ENCODE results near the gene MFSD2A. TPM values are rescaled to one million over a fixed set of nuclear protein-coding genes. Genes with fewer than 3 reads are reported as not detected.
A peak's percentile ranks its signal among the peaks of the same experiment; 100 is the strongest.

MFSD2A gene
- total RNA-seq, 1 experiment from 2014 or later = 2.2 TPM

DNA sequence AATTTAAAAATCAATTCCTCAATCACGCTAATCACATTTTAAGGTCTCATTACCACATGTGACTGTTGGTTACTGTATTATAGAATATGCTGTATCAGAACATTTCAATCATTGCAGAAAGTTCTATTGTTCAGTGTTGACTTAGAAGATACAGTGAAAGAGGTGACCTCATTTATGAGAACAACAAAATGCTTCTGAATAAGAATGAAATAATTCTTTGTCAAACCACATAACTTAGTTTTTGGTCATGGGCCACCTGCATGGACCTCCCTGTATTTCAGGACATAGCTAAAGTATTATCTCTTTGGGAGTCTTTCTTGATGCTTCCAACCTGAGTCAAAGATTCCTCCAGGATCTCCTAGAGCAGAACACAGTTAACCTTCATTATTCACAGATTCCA, 22.3 kb downstream of the MFSD2A start:
- Mint-ChIP-seq H3K27me3 (ENCODE audit: insufficient read depth, unreplicated experiment) (no peaks in the 10 kb centered on the region), H3K4me1 (ENCODE audit: low read depth, unreplicated experiment) (peaks cover 14% of the 10 kb centered on the region), H3K9me3 (ENCODE audit: unreplicated experiment) (peaks cover 8% of the 10 kb centered on the region), H3K36me3 (ENCODE audit: insufficient read depth, unreplicated experiment) (no peaks in the 10 kb centered on the region), H3K4me3 (ENCODE audit: unreplicated experiment) (no peak overlapping the region), H3K27ac (ENCODE audit: unreplicated experiment) (no peak overlapping the region)
- BruUV-seq (replicated peaks) = no TSS peak
- peaks cover 3% of the 10 kb centered on the region; the same call in 1 of the 2 replicates for H3K4me1 ChIP-seq
- no peaks in the 10 kb centered on the region for H3K36me3 ChIP-seq (ENCODE audit: control insufficient read depth, insufficient read depth, low read length)
- no peaks in the 10 kb centered on the region for H3K27me3 ChIP-seq (replicated peaks; ENCODE audit: control insufficient read depth, insufficient read depth, low read length)
- H3K9me3 ChIP-seq = no peaks in the 10 kb centered on the region
- intact Hi-C loops (cut with micrococcal nuclease; ENCODE audit: unreplicated experiment) = no loop called here
- no peak overlapping the region for H3K4me3 ChIP-seq (ENCODE audit: low read depth, low read length)
- TF ChIP-seq, protein P1, sequence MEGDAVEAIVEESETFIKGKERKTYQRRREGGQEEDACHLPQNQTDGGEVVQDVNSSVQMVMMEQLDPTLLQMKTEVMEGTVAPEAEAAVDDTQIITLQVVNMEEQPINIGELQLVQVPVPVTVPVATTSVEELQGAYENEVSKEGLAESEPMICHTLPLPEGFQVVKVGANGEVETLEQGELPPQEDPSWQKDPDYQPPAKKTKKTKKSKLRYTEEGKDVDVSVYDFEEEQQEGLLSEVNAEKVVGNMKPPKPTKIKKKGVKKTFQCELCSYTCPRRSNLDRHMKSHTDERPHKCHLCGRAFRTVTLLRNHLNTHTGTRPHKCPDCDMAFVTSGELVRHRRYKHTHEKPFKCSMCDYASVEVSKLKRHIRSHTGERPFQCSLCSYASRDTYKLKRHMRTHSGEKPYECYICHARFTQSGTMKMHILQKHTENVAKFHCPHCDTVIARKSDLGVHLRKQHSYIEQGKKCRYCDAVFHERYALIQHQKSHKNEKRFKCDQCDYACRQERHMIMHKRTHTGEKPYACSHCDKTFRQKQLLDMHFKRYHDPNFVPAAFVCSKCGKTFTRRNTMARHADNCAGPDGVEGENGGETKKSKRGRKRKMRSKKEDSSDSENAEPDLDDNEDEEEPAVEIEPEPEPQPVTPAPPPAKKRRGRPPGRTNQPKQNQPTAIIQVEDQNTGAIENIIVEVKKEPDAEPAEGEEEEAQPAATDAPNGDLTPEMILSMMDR (IDR thresholded peaks at IDR 0.05; ENCODE audit: insufficient read depth in 1 of 2, low read depth in 1 of 2, low read length in 1 of 2, severe bottlenecking in 1 of 2, unreplicated experiment in 1 of 2) = no peak
- ChIA-PET CTCF (interaction anchor here (0.7 to 1.4 kb wide), 2 partner anchors 58 to 160 kb away, joined by 3 to 10 read pairs; no protein-coding TSS in a partner anchor), POLR2A (no interaction called here)
- DNase-seq = no peak

DNA sequence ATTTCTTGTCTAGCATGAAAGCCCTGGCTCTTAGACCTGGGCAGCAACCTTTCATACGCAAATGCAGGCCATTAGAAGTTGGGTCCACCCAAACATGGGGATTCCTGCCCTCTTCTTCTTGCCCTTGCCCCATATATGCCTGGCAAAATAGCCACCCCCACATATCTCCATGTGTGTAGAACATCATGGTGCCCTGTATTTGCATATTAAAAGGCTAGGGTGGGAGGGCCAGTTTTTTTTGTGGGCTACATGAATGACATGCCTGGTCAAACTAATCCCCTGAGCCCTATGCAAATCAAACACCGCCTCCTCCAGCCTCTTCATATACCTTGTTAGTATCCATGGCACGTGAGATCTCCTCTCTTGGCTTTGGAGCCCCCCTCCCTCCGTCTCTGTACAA, 24.7 kb downstream of the MFSD2A start:
- Histone ChIP-seq H3K4me3 (ENCODE audit: low read depth, low read length) (no peak overlapping the region), H3K36me3 (ENCODE audit: control insufficient read depth, insufficient read depth, low read length) (no peaks in the 10 kb centered on the region), H3K9me3 (no peaks in the 10 kb centered on the region), H3K27me3 (replicated peaks; ENCODE audit: control insufficient read depth, insufficient read depth, low read length) (no peaks in the 10 kb centered on the region), H3K4me1 (peaks cover 3% of the 10 kb centered on the region; the same call in 1 of the 2 replicates)
- ChIA-PET POLR2A (no interaction called here), CTCF (no interaction called here)
- DNase-seq = no peak
- Mint-ChIP-seq H3K4me1 (ENCODE audit: low read depth, unreplicated experiment) (peaks cover 14% of the 10 kb centered on the region), H3K27me3 (ENCODE audit: insufficient read depth, unreplicated experiment) (no peaks in the 10 kb centered on the region), H3K36me3 (ENCODE audit: insufficient read depth, unreplicated experiment) (no peaks in the 10 kb centered on the region), H3K27ac (ENCODE audit: unreplicated experiment) (no peak overlapping the region), H3K9me3 (ENCODE audit: unreplicated experiment) (peaks cover 8% of the 10 kb centered on the region), H3K4me3 (ENCODE audit: unreplicated experiment) (no peak overlapping the region)
- BruUV-seq (replicated peaks) = no TSS peak
- TF ChIP-seq, protein P1 (IDR thresholded peaks at IDR 0.05; ENCODE audit: insufficient read depth in 1 of 2, low read depth in 1 of 2, low read length in 1 of 2, severe bottlenecking in 1 of 2, unreplicated experiment in 1 of 2) = no peak
- intact Hi-C loops (cut with micrococcal nuclease; ENCODE audit: unreplicated experiment) = loop anchor here (10.0 kb wide), 1 partner anchor 55 kb away; no protein-coding TSS in a partner anchor

DNA sequence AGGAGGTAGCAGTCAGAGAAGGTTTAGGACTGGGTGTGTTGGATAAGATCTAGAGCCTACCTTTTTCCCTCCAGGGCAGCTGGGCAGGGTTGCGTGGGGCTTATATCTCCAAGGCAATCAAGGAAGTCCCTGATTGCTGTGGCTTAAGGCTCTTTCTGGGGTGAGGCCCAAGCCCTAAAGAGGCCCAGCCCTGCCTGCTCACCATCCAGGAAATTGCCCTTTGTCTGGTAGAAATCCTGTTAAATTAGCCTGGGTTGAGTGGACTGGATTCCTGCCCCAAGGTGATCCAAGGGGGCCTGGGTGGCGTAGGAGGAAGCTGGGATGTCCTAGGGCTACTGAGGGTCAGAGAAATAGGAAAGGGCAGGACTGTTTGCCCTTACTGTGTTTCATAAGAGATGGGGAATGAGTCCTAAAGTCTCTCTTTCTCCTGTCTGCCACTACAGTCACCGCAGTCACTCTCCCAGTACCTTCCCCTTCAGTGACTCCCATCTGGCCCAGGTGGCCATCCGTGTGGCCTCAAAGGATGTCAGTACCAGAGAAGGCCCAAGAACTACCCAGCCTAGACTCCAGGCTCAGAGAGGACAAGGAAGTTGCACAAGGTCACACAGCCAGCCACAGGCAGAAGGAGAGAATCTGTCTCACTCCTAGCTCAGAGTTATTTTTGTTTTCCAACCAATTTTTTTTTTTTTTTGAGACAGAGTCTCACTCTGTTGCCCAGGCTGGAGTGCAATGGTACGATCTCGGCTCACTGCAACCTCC, 25.8 kb downstream of the MFSD2A start:
- Mint-ChIP-seq H3K36me3 (ENCODE audit: insufficient read depth, unreplicated experiment) (no peaks in the 10 kb centered on the region), H3K4me3 (ENCODE audit: unreplicated experiment) (no peak overlapping the region), H3K27me3 (ENCODE audit: insufficient read depth, unreplicated experiment) (no peaks in the 10 kb centered on the region), H3K9me3 (ENCODE audit: unreplicated experiment) (peaks cover 8% of the 10 kb centered on the region), H3K4me1 (ENCODE audit: low read depth, unreplicated experiment) (peaks cover 14% of the 10 kb centered on the region), H3K27ac (ENCODE audit: unreplicated experiment) (no peak overlapping the region)
- H3K9me3 ChIP-seq = no peaks in the 10 kb centered on the region
- no peak overlapping the region for H3K4me3 ChIP-seq (ENCODE audit: low read depth, low read length)
- no peaks in the 10 kb centered on the region for H3K27me3 ChIP-seq (replicated peaks; ENCODE audit: control insufficient read depth, insufficient read depth, low read length)
- no peaks in the 10 kb centered on the region for H3K36me3 ChIP-seq (ENCODE audit: control insufficient read depth, insufficient read depth, low read length)
- POLR2A ChIA-PET = no interaction called here
- peak; percentile 23 to 74 for DNase-seq
- CTCF ChIA-PET = interaction anchor here (0.7 kb wide), 1 partner anchor 61 kb away, joined by 3 read pairs; no protein-coding TSS in a partner anchor
- H3K4me1 ChIP-seq = peaks cover 3% of the 10 kb centered on the region; the same call in 1 of the 2 replicates
- no TSS peak for BruUV-seq (replicated peaks)
- TF ChIP-seq, protein P1 (IDR thresholded peaks at IDR 0.05; ENCODE audit: insufficient read depth in 1 of 2, low read depth in 1 of 2, low read length in 1 of 2, severe bottlenecking in 1 of 2, unreplicated experiment in 1 of 2) = no peak
- intact Hi-C loops (cut with micrococcal nuclease; ENCODE audit: unreplicated experiment) = loop anchor here (10.0 kb wide), 1 partner anchor 54 kb away; no protein-coding TSS in a partner anchor
